IPS DF 19.7 (cell line): ENCODE results near the gene FRMD3.
A peak's percentile ranks its signal among the peaks of the same experiment; 100 is the strongest.

ENCODE experiments used
- DNase-seq: peaks from one replicate; pipeline ENCODE4 v3.0.0-alpha.2; 2013; ENCODE audit warnings: low read depth, low spot score

Gene FRMD3

GRCh38 chr9:83538172-83538889 is at the start of gene FRMD3:
TSS of gene FRMD3 (minus strand) at chr9:83538401. CDS start at chr9:83538231, 170 bp downstream.
- no peak for DNase-seq

GRCh38 chr9:83584995-83585394 is 46.8 kb upstream of the FRMD3 start:
- DNase-seq, result no peak

- DNase-seq, result peak; percentile 61
These were observed 45.2 kb upstream of the FRMD3 start for GRCh38 chr9:83583151-83584014.

- DNase-seq, result no peak
These were observed 43.8 kb upstream of the FRMD3 start for GRCh38 chr9:83582029-83582428.

GRCh38 chr9:83574482-83574881 is 36.3 kb upstream of the FRMD3 start:
- no peak for DNase-seq

GRCh38 chr9:83572524-83572923 is 34.3 kb upstream of the FRMD3 start:
- DNase-seq, result no peak

GRCh38 chr9:83570359-83570758 is 32.2 kb upstream of the FRMD3 start:
- no peak for DNase-seq

GRCh38 chr9:83569326-83569725 is 31.1 kb upstream of the FRMD3 start:
- no peak for DNase-seq

- no peak for DNase-seq
These were observed 25.2 kb upstream of the FRMD3 start for GRCh38 chr9:83563360-83563759.

- DNase-seq, result no peak
These were observed 22.1 kb upstream of the FRMD3 start for GRCh38 chr9:83560169-83560826.

- no peak for DNase-seq
These were observed 19.6 kb upstream of the FRMD3 start for GRCh38 chr9:83557771-83558170.

- DNase-seq, result no peak
These were observed 19.1 kb upstream of the FRMD3 start for GRCh38 chr9:83557317-83557716.

GRCh38 chr9:83554278-83554677 is 16.1 kb upstream of the FRMD3 start:
- no peak for DNase-seq

GRCh38 chr9:83544002-83544698 is 5.9 kb upstream of the FRMD3 start:
- no peak for DNase-seq

GRCh38 chr9:83538890-83539238 is 663 bp upstream of the FRMD3 start:
- DNase-seq, result no peak

- DNase-seq, result no peak
These were observed 650 bp downstream of the FRMD3 start for GRCh38 chr9:83537331-83538171.

GRCh38 chr9:83536332-83536731 is 1.9 kb downstream of the FRMD3 start:
- no peak for DNase-seq

GRCh38 chr9:83535736-83536135 is 2.5 kb downstream of the FRMD3 start:
- no peak for DNase-seq

- DNase-seq, result no peak
These were observed 4.9 kb downstream of the FRMD3 start for GRCh38 chr9:83533296-83533695.

- no peak for DNase-seq
These were observed 11.3 kb downstream of the FRMD3 start for GRCh38 chr9:83526901-83527300.

GRCh38 chr9:83526211-83526610 is 12.0 kb downstream of the FRMD3 start:
- no peak for DNase-seq
